GM21619 (cell line): ENCODE data around the gene WFDC6.
"Not testable (repeated sequence)": the region's sequence is repeated elsewhere in the genome, so short reads cannot be mapped to it uniquely, and the experiment has no call there.

Experiments used
- ATAC-seq: cut with Tn5 transposase; IDR thresholded peaks from one replicate; pipeline ENCODE4 v1.9.1; 2021; ENCODE audit not compliant: unreplicated experiment

WFDC6 gene

GRCh38 chr20:45539382-45539781, at the start of gene WFDC6:
TSS of gene WFDC6 (minus strand) at chr20:45539482. CDS start at chr20:45539407, 75 bp downstream.
- ATAC-seq, result no peak

- no peak for ATAC-seq
Observed at GRCh38 chr20:45588800-45589199, 49.5 kb upstream of the WFDC6 start.

GRCh38 chr20:45585986-45586385, 46.7 kb upstream of the WFDC6 start:
- ATAC-seq, result not testable (repeated sequence)

GRCh38 chr20:45584294-45584693, 45.0 kb upstream of the WFDC6 start:
- ATAC-seq, result not testable (repeated sequence)

GRCh38 chr20:45583502-45583901, 44.2 kb upstream of the WFDC6 start:
- no peak for ATAC-seq

GRCh38 chr20:45581702-45582101, 42.4 kb upstream of the WFDC6 start:
- ATAC-seq, result no peak

GRCh38 chr20:45579184-45579583, 39.9 kb upstream of the WFDC6 start, which contains the start of gene WFDC8:
TSS of gene WFDC8 (minus strand) at chr20:45579284. CDS start at chr20:45579247, 37 bp downstream.
- ATAC-seq, result no peak

- ATAC-seq, result no peak
Observed at GRCh38 chr20:45578231-45578630, 38.9 kb upstream of the WFDC6 start.

GRCh38 chr20:45576995-45577394, 37.7 kb upstream of the WFDC6 start:
- ATAC-seq, result no peak

GRCh38 chr20:45575931-45576330, 36.6 kb upstream of the WFDC6 start:
- no peak for ATAC-seq

- not testable (repeated sequence) for ATAC-seq
Observed at GRCh38 chr20:45569650-45570049, 30.4 kb upstream of the WFDC6 start.

GRCh38 chr20:45564760-45565276, 25.5 kb upstream of the WFDC6 start:
- no peak for ATAC-seq

- ATAC-seq, result no peak
Observed at GRCh38 chr20:45555198-45555597, 15.9 kb upstream of the WFDC6 start.

GRCh38 chr20:45552456-45552855, 13.2 kb upstream of the WFDC6 start:
- ATAC-seq, result no peak

GRCh38 chr20:45550765-45551164, 11.5 kb upstream of the WFDC6 start:
- ATAC-seq, result no peak

- ATAC-seq, result no peak
Observed at GRCh38 chr20:45548410-45548809, 9.1 kb upstream of the WFDC6 start.

- no peak for ATAC-seq
Observed at GRCh38 chr20:45547206-45547770, 8.0 kb upstream of the WFDC6 start, which contains the start of gene EPPIN. TSS of gene EPPIN (minus strand) at chr20:45547401. CDS start at chr20:45547357, 44 bp downstream.

- ATAC-seq, result no peak
Observed at GRCh38 chr20:45545754-45546453, 6.6 kb upstream of the WFDC6 start.

GRCh38 chr20:45545351-45545750, 6.1 kb upstream of the WFDC6 start:
- ATAC-seq, result no peak

GRCh38 chr20:45538209-45538799, 978 bp downstream of the WFDC6 start:
- ATAC-seq, result no peak

GRCh38 chr20:45527294-45527693, 12.0 kb downstream of the WFDC6 start:
- no peak for ATAC-seq

GRCh38 chr20:45523821-45524220, 15.5 kb downstream of the WFDC6 start:
- no peak for ATAC-seq
